HG03135 (cell line): ENCODE data around the gene C14orf39.
"Not testable (repeated sequence)": the region's sequence is repeated elsewhere in the genome, so short reads cannot be mapped to it uniquely, and the experiment has no call there.

Source experiments
- ATAC-seq: cut with Tn5 transposase; IDR thresholded peaks from one replicate; pipeline ENCODE4 v1.9.1; 2021; ENCODE audit warnings: mild to moderate bottlenecking, moderate library complexity; ENCODE audit not compliant: unreplicated experiment

C14orf39 gene

GRCh38 chr14:60490270-60490669 is 4.4 kb upstream of the C14orf39 start:
- ATAC-seq, result no peak

- no peak for ATAC-seq
Observed at GRCh38 chr14:60488175-60488574, 2.3 kb upstream of the C14orf39 start.

- no peak for ATAC-seq
Observed at GRCh38 chr14:60487211-60487610, 1.3 kb upstream of the C14orf39 start.

GRCh38 chr14:60485057-60485597 is 736 bp downstream of the C14orf39 start:
- ATAC-seq, result no peak

GRCh38 chr14:60482743-60483142 is 3.1 kb downstream of the C14orf39 start:
- no peak for ATAC-seq

- ATAC-seq, result not testable (repeated sequence)
Observed at GRCh38 chr14:60480248-60480647, 5.6 kb downstream of the C14orf39 start.

GRCh38 chr14:60455875-60456274 is 30.0 kb downstream of the C14orf39 start:
- ATAC-seq, result no peak

- no peak for ATAC-seq
Observed at GRCh38 chr14:60430276-60430675, 55.6 kb downstream of the C14orf39 start.

GRCh38 chr14:60420050-60420449 is 65.8 kb downstream of the C14orf39 start:
- no peak for ATAC-seq

- not testable (repeated sequence) for ATAC-seq
Observed at GRCh38 chr14:60397550-60397949, 88.3 kb downstream of the C14orf39 start.

GRCh38 chr14:60396718-60397343 is 89.0 kb downstream of the C14orf39 start:
- no peak for ATAC-seq
